GM12878 (cell line): ENCODE measurements around the gene KIAA0825. TPM values are rescaled to one million over a fixed set of nuclear protein-coding genes. Genes with fewer than 3 reads are reported as not detected.

Experiments used
- ATAC-seq: fragments of 200-7000 bp; cut with Tn5 transposase; 3 replicates; pipeline ENCODE4 v1.9.1; 2020; ENCODE audit warnings: mild to moderate bottlenecking, moderate library complexity
- BruUV-seq: library from RNA; stranded (reverse); fragments of 400-500 nt; replicated peaks from 2 replicates; lab custom pipeline; 2021; lab: Mats Ljungman, UMichigan
- CTCF ChIA-PET: fragments of 300-600 bp; sonication (Branson Sonifier 250); formaldehyde crosslinking; extraction: SDS; loops from one replicate; lab custom pipeline; 2021; ENCODE audit warnings: inconsistent platforms; lab: Yijun Ruan, JAX
- POLR2A ChIA-PET: fragments of 350-600 bp; formaldehyde crosslinking; extraction: SDS; loops from one replicate; lab custom pipeline; 2021; ENCODE audit warnings: inconsistent platforms; lab: Charles Lee
- RAD21 ChIA-PET: fragments of 300-600 bp; sonication (Branson Sonifier 250); formaldehyde crosslinking; loops from one replicate; lab custom pipeline; 2023; ENCODE audit warnings: antibody characterized with exemption; ENCODE audit not compliant: unreplicated experiment; lab: Charles Lee
- SMC1A ChIA-PET: fragments of 300-600 bp; sonication (Branson Sonifier 250); formaldehyde crosslinking; loops from one replicate; lab custom pipeline; 2023; ENCODE audit not compliant: unreplicated experiment, uncharacterized antibody; lab: Charles Lee
- DNase-seq: peaks from one replicate; pipeline ENCODE4 v3.0.0-alpha.2; 2011; ENCODE audit warnings: low read depth, low spot score
- FAIRE-seq: peaks from 3 replicates; lab custom pipeline; 2011; peaks lifted over from hg19 to GRCh38; lab: Jason Lieb, UNC
- H2AFZ ChIP-seq: 2 replicates; pipeline ENCODE4 v1.6.0; 2011; ENCODE audit warnings: low read depth, low read length, control low read depth; ENCODE audit not compliant: control insufficient read depth
- H3K27ac ChIP-seq: 2 replicates; pipeline ENCODE4 v1.5.1; 2011; ENCODE audit warnings: control low read depth; ENCODE audit not compliant: control insufficient read depth, insufficient read depth
- H3K27me3 ChIP-seq, 2 experiments: replicated peaks in 1 of 2; 2 replicates each; pipeline versions ENCODE4 v1.6.0 to v1.6.1; 2011; ENCODE audit warnings: low read length in 1 of 2; ENCODE audit not compliant: control insufficient read depth in 2 of 2, insufficient read depth in 2 of 2
- H3K36me3 ChIP-seq, 2 experiments: 2 replicates each; pipeline ENCODE4 v1.5.1; 2011; ENCODE audit warnings: low read length in 1 of 2; ENCODE audit not compliant: control insufficient read depth in 2 of 2, insufficient read depth in 2 of 2
- H3K4me1 ChIP-seq: 2 replicates; pipeline ENCODE4 v1.6.1; 2011; ENCODE audit warnings: mild to moderate bottlenecking, low read length, moderate library complexity, mixed read lengths; ENCODE audit not compliant: control insufficient read depth, insufficient read depth
- H3K4me2 ChIP-seq: 2 replicates; pipeline ENCODE4 v1.6.0; 2011; ENCODE audit warnings: control low read depth; ENCODE audit not compliant: control insufficient read depth, insufficient read depth
- H3K4me3 ChIP-seq: fragments of 200-600 bp; sonication (generic); 2 replicates; pipeline ENCODE4 v1.5.1; 2016
- H3K79me2 ChIP-seq: 2 replicates; pipeline ENCODE4 v1.6.0; 2011; ENCODE audit warnings: low read length; ENCODE audit not compliant: control insufficient read depth, insufficient read depth
- H3K9ac ChIP-seq: 2 replicates; pipeline ENCODE4 v1.8.0; 2011; ENCODE audit warnings: low read length, control low read depth, mixed read lengths; ENCODE audit not compliant: control insufficient read depth, insufficient read depth
- H3K9me3 ChIP-seq: replicated peaks from 3 replicates; pipeline ENCODE4 v1.5.1; 2011; ENCODE audit warnings: mild to moderate bottlenecking, low read length; ENCODE audit not compliant: control insufficient read depth, insufficient read depth
- H4K20me1 ChIP-seq: 2 replicates; pipeline ENCODE4 v1.6.0; 2011; ENCODE audit not compliant: control insufficient read depth, insufficient read depth
- BACH1 ChIP-seq: fragments of 450-650 bp; IDR thresholded peaks from 2 replicates; pipeline ENCODE4 v1.6.1; 2017; ENCODE audit warnings: mild to moderate bottlenecking, borderline replicate concordance
- CEBPB ChIP-seq, 2 experiments: fragments of 150-350 bp in 1 of 2; IDR thresholded peaks; 2 replicates each; pipeline ENCODE4 v1.6.1; 2012 to 2014; ENCODE audit warnings: low read depth in 2 of 2, low read length in 2 of 2, borderline replicate concordance in 1 of 2, inconsistent platforms in 1 of 2
- JUNB ChIP-seq: IDR thresholded peaks from 2 replicates; pipeline ENCODE4 v1.6.1; 2016; ENCODE audit warnings: antibody characterized with exemption, mild to moderate bottlenecking
- RB1 ChIP-seq: fragments of 450-650 bp; formaldehyde crosslinking; IDR thresholded peaks from 2 replicates; pipeline ENCODE4 v1.6.1; 2017; ENCODE audit warnings: mild to moderate bottlenecking, borderline replicate concordance
- WRNIP1 ChIP-seq: IDR thresholded peaks from 2 replicates; pipeline ENCODE4 v1.6.1; 2011; ENCODE audit warnings: low read depth, low read length, improper control_type of control experiment, borderline replicate concordance
- ZNF207 ChIP-seq: fragments of 450-650 bp; IDR thresholded peaks from 2 replicates; pipeline ENCODE4 v1.6.1; 2014; ENCODE audit warnings: antibody characterized with exemption, mild to moderate bottlenecking, borderline replicate concordance
- WGBS: methylation state at CpG from one replicate; pipeline ENCODE4 v1.1.6; 2016; ENCODE audit warnings: low lambda C conversion rate; ENCODE audit not compliant: insufficient replicate concordance, insufficient coverage; ENCODE audit errors: missing lambda C conversion rate; 5-methylcytosine and 5-hydroxymethylcytosine counted together
- in situ Hi-C: fragments of 300-500 bp; cut with MboI; formaldehyde crosslinking; loops from 9 replicates; pipeline ENCODE4 v1.14.3; 2018; ENCODE audit warnings: mixed read lengths
- intact Hi-C: fragments of 100-400 bp; cut with micrococcal nuclease; formaldehyde crosslinking; loops from one replicate; pipeline ENCODE4 v1.14.2; 2022; ENCODE audit not compliant: unreplicated experiment
- polyA plus RNA-seq, 11 experiments: library from polyadenylated mRNA; depleted of rRNA in 4 of 11; unstranded in 6 of 11; stranded (reverse) in 5 of 11; fragments of >200 nt; fragmentation: Nextera tagmentation in 4 of 11; fragmentation: Illumina TruSeq in 1 of 11; extraction: Ambion mirVana in 4 of 11; extraction: Trizol in 1 of 11; gene quantifications; 1 replicate in 1 of 11; 2 replicates in 10 of 11; pipeline versions ENCODE4 v1.2.1 to v1.2.3, GENCODE V29; 2011 to 2016; ENCODE audit warnings: inconsistent platforms in 2 of 11, missing spikeins in 2 of 11, low read depth in 1 of 11
- total RNA-seq, 4 experiments: library from RNA; depleted of rRNA in 3 of 4; stranded (reverse); fragments of >200 nt in 3 of 4; fragmentation: Illumina TruSeq in 1 of 4; extraction: Trizol in 1 of 4; gene quantifications; 2 replicates each; pipeline versions ENCODE4 v1.2.1 to v1.2.3, GENCODE V29; 2013 to 2021
- TF ChIP-seq, protein P1 (sequence below): IDR thresholded peaks from 2 replicates; pipeline ENCODE4 v1.6.1; 2012; ENCODE audit warnings: improper control_type of control experiment, low read depth, low read length; ENCODE audit not compliant: insufficient replicate concordance
- TF ChIP-seq, protein P2 (sequence below): fragments of 450-650 bp; IDR thresholded peaks from 2 replicates; pipeline ENCODE4 v1.6.1; 2014; ENCODE audit warnings: mild to moderate bottlenecking
- TF ChIP-seq, protein P3 (sequence below): fragments of 450-650 bp; IDR thresholded peaks from 2 replicates; pipeline ENCODE4 v1.6.1; 2017; ENCODE audit warnings: mild to moderate bottlenecking

KIAA0825 gene
- total and polyA plus RNA-seq, 10 of the 15 experiments (the other 5 are each of a cell fraction or from before 2014, with no cell fraction given): 0.55 to 1.9 (median 1.5) TPM

DNA sequence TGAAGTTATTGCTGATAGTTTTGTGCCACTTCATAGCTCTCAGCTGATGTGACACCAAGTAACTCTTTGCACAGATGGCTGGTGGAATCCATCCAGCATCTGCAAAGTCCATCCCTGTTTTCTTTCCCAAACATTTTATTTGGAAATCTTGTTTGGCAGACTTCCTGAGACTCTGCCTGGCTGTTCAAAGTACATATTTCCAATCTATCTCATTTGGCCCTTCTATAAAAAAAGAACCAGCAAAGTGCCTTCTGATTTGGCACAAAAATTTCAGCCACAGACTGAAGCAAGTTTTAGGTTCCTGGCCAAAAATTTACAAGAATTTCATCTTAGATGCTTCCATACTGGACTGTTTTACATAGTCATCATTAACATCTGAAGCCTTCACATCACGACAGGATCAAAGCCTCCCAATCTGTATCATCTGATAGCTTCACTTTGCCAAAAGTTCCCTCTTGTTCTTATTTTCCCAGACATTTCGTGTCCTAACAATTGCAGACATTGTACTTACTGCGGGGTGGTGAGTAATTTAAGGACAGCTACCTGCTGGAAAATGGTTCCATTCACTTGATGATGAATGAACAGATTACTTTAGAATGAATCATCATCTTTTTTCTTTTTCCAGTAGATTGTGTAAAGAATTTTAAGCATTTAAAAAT is 377.3 kb downstream of the KIAA0825 start:
- in situ Hi-C loops (no loop called here), intact Hi-C loops (no loop called here)
- ChIA-PET POLR2A (no interaction called here), CTCF (no interaction called here), SMC1A (no interaction called here), RAD21 (no interaction called here)
- Histone ChIP-seq H3K9me3 (no peaks in the 10 kb centered on the region), H4K20me1 (no peaks in the 10 kb centered on the region), H3K27me3 (no peaks in the 10 kb centered on the region), H3K79me2 (no peaks in the 10 kb centered on the region), H3K4me2 (no peak overlapping the region), H2AFZ (no peak overlapping the region), H3K27ac (no peak overlapping the region), H3K9ac (no peak overlapping the region), H3K4me3 (no peak overlapping the region), H3K4me1 (no peaks in the 10 kb centered on the region), H3K36me3 (no peaks in the 10 kb centered on the region)
- TF ChIP-seq, protein P1, sequence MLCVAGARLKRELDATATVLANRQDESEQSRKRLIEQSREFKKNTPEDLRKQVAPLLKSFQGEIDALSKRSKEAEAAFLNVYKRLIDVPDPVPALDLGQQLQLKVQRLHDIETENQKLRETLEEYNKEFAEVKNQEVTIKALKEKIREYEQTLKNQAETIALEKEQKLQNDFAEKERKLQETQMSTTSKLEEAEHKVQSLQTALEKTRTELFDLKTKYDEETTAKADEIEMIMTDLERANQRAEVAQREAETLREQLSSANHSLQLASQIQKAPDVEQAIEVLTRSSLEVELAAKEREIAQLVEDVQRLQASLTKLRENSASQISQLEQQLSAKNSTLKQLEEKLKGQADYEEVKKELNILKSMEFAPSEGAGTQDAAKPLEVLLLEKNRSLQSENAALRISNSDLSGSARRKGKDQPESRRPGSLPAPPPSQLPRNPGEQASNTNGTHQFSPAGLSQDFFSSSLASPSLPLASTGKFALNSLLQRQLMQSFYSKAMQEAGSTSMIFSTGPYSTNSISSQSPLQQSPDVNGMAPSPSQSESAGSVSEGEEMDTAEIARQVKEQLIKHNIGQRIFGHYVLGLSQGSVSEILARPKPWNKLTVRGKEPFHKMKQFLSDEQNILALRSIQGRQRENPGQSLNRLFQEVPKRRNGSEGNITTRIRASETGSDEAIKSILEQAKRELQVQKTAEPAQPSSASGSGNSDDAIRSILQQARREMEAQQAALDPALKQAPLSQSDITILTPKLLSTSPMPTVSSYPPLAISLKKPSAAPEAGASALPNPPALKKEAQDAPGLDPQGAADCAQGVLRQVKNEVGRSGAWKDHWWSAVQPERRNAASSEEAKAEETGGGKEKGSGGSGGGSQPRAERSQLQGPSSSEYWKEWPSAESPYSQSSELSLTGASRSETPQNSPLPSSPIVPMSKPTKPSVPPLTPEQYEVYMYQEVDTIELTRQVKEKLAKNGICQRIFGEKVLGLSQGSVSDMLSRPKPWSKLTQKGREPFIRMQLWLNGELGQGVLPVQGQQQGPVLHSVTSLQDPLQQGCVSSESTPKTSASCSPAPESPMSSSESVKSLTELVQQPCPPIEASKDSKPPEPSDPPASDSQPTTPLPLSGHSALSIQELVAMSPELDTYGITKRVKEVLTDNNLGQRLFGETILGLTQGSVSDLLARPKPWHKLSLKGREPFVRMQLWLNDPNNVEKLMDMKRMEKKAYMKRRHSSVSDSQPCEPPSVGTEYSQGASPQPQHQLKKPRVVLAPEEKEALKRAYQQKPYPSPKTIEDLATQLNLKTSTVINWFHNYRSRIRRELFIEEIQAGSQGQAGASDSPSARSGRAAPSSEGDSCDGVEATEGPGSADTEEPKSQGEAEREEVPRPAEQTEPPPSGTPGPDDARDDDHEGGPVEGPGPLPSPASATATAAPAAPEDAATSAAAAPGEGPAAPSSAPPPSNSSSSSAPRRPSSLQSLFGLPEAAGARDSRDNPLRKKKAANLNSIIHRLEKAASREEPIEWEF: no peak
- TF ChIP-seq WRNIP1 (no peak), BACH1 (no peak), RB1 (no peak), ZNF207 (no peak), JUNB (no peak), CEBPB (IDR thresholded peaks at IDR 0.05; ENCODE audit: borderline replicate concordance in 1 of 2, low read depth in 2 of 2, low read length in 2 of 2) (no peak)
- TF ChIP-seq, protein P2, sequence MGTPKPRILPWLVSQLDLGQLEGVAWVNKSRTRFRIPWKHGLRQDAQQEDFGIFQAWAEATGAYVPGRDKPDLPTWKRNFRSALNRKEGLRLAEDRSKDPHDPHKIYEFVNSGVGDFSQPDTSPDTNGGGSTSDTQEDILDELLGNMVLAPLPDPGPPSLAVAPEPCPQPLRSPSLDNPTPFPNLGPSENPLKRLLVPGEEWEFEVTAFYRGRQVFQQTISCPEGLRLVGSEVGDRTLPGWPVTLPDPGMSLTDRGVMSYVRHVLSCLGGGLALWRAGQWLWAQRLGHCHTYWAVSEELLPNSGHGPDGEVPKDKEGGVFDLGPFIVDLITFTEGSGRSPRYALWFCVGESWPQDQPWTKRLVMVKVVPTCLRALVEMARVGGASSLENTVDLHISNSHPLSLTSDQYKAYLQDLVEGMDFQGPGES: no peak
- TF ChIP-seq, protein P3, sequence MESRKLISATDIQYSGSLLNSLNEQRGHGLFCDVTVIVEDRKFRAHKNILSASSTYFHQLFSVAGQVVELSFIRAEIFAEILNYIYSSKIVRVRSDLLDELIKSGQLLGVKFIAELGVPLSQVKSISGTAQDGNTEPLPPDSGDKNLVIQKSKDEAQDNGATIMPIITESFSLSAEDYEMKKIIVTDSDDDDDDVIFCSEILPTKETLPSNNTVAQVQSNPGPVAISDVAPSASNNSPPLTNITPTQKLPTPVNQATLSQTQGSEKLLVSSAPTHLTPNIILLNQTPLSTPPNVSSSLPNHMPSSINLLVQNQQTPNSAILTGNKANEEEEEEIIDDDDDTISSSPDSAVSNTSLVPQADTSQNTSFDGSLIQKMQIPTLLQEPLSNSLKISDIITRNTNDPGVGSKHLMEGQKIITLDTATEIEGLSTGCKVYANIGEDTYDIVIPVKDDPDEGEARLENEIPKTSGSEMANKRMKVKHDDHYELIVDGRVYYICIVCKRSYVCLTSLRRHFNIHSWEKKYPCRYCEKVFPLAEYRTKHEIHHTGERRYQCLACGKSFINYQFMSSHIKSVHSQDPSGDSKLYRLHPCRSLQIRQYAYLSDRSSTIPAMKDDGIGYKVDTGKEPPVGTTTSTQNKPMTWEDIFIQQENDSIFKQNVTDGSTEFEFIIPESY: no peak
- no peak for ATAC-seq
- FAIRE-seq: no peak
- 28% methylated on average over 3 of the region's 3 CpGs for WGBS
- no TSS peak for BruUV-seq
- no peak for DNase-seq
